KG1 (cell line): ENCODE measurements around the gene ERBB4.
"Not testable (repeated sequence)": the region's sequence is repeated elsewhere in the genome, so short reads cannot be mapped to it uniquely, and the experiment has no call there.

Experiments
- DNase-seq: peaks from one replicate; lab custom pipeline; 2025; lab: John Stamatoyannopoulos, UW

ERBB4 gene

DNA sequence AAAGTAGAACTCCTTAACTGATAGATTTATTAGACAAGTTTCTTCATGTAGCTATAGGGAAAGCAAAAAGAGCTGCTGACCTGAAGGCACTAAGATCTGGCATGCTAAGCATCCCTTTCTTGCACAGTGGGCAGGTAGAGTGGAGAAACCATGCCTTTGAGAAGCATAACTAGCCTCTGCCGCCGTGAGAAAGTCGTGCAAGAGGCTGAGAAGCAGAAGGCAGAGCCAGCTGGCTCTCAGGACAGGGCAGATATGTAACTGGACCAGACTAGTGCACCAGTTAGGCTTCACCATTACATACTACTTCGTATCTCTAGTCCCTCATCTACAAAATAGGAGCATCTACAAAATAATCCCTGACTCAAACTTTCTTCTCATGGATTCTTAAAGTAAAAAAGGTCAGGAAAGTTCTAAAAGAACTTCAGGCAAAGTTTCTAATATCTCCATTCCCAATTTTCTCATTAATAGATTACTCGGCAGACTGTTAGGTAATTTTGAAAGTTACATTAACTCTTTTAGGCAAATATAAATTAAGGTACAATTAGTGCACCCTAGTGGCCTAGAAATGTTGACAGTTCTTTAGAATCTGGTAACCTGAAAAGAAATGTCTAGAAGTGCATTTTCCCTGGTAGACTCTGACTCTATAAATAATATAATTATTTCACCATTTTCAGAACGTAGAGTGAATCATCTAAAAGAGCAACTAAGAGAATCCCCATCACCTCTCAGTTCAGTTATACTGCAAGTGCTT, 10.3 kb downstream of the ERBB4 start:
- no peak for DNase-seq

DNA sequence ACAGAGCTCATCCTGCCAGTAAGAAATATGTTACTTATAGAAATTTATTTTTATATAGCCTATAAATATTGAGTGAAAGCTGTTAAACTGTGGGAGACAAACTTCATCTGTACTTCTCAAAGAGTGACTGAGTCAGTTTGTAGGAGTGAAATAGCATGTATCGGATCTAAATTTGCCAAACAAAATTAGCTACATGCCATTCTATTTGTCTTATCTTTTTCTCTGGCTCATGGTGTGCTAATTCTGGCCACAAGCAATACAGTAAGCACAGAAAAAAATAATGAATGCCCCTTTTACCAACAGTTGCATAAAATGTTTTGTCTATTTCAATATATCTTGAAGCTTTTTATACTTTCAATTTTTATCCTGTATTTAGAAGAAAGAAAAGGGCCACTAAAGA, 12.5 kb downstream of the ERBB4 start:
- DNase-seq = no peak

DNA sequence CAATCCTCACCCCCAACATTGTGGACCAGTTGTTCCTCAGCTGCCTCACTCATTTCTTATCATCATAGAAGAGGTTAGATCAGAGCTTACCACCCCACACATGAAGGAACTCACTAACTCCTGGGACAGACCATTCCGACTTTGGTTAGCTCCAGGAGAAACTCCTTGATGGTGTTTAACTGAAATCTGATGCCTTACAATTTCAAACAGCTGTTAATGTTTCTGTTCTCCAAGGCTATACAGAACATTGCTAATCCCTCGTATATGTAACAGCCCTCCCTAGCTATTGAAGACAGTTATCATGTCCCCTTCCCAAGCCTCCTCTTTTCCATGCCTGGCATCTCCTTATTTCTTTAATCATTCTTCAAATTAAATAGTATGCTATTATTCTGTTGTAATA, 14.8 kb downstream of the ERBB4 start:
- no peak for DNase-seq

DNA sequence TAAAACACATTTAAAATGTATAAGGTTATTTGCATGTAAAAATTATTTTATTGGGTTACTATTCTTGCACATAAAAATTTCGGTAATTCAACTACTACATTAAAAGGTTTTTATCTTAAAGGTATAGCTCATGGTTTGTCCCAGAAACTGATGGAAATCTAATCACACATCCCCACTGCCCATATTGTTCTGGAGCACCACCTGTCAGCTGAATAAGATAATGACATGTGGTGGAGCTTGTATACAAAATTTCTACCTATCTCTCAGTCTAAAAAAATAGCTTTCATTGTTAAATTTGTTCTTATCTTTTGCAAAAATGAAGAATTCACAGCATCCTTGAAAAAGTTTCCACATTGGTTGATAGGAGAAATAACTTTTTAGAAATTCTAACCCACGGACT, 18.3 kb downstream of the ERBB4 start:
- DNase-seq = no peak

DNA sequence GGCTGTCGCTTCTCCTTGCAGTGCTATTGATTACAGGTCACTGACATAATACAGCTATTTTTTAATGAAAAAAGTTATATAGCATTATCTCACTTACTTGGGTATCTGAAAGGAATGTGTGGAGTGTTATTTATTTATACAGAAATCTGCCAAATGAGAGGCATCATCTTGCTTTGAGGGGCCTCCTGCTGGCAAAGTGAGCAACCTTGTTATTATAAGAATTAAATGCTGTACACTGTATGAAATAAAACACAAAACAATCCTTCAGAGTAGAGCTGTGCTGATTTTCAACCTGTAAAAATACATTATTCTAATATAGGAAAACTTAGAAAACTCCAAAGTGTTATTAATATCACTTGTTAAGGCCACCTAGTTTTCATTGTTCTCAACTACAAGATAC, 20.9 kb downstream of the ERBB4 start:
- DNase-seq = no peak

DNA sequence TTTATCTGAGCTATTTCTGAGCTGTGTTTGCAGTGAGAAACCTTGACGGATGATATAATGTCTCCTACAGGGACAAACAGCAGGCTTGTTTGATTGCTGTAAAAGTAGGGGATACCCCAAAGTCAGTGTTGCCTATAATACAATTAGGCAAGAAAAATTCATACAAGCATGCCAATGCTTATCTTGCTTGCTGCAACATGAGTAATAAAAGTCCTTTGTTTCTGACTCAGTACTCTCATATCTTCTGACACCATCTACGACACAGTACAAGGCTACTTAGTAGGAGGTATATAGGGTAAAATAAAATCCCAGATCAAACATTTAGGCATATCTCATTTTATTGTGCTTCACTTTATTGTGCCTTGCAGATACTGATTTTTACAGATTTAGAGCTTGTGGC, 33.0 kb downstream of the ERBB4 start:
- no peak for DNase-seq

DNA sequence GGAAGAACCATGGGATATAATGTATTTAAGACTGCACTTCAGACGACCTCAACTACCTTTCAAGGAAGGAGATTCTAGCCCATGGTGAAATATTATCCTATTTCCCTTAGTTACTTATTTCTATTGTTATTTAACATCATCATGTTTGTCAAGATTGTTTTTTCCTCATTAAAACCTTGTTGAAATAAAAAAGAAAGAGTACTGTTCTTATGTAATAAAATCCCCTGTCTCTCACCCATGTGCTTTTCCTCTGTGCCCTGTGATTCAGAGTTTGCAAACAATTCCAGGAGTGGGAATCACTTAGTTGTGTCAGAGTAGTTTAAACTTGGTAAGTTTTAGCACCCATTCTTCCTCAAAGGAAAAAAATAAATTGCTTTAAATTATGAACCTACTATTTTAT, 43.6 kb downstream of the ERBB4 start:
- no peak for DNase-seq

DNA sequence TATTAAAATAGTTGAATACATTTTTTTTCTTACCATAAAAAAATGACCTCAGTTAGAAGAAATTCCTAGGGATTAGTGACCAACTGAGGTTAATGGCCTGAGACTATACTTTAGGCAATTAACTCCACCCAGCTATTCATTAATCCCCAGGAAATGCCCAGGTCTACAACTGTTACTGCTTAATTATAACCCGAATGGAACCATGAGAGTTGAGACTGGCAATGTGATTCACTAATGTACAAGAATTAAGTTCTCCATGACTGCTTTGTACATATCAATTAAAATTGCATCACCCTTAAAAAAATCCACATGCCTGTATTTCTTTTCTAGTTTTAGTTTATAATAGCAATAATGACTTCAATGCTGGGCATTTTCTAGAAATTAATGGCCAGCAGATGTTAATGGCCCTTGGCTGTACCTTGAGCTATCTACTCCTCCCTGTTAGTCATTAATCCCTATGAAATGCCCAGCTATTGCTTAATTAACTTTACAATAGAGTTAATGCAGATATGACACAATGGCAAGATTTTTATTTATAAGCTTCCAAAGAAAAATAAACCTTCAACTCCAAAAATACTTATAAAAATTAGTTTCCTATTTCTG, 44.1 kb downstream of the ERBB4 start:
- no peak for DNase-seq

DNA sequence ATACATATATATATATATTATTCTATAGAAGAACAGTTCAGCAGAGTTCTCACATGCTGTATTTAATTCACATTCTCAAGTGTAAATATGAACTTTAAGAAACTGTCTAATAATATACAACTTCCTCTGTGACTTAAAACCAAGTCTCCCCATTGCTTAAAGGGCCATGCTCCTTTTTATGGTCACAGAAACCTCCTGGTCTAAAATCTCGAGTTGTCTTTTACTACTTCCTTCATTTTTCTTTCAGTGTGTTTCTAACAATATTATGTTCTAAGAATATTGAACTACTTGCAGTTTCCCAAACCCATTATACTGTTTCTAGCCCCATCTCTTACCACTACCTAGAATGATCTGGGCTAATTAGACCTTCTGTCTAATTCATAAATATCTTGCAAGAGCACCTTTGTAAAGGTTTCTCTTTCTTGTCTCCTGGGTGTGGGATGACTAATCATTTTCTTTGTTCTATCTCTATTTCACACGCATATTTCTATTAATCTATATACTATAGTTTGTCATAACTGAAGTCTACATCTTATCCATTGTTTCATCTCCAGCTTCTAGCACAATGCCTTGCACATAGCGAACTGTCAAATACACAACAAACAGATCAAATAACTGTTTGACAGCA, 48.8 kb downstream of the ERBB4 start:
- DNase-seq = no peak

DNA sequence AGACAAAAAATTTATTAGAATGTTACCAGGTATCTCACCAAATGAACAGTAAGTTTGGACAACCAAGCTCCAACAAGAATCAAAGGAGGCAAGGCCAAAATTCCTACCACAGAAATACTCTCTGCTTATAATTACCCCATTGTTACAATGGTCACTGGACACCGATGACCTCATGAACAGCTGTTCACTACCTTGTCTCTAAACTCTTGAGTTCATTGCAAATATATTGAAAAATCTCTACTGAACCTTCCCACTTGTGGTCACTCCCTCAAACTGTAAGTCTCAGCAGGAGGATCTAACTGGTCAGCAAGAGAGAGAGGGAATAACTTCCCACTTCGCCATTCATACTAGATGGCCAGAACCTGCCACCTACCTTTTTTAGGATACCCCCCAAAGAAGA, 50.0 kb downstream of the ERBB4 start:
- DNase-seq = no peak

DNA sequence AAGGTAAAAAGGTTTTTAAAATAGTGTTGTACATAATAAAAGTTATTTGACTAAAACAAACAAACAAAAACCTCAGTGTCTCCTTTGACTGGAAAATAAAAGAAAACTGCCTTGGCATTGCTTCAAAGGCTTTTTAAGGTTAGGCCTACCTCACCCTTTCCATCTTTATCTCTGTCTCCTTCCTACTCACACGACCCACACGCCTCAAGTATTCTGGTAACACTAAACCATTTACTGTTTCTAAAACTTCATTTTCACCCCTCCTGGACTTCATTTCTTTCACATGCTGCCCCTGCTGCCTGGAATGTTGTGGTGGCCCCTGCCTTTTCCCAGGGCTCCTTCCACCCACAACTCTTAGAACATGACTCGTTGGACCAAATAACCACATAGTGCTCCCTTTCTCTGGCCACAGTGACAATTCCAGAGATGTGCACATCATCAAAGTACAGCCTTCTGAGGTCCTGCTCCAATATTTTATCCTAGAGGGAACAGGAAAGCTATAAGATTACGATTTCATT, 54.0 kb downstream of the ERBB4 start:
- no peak for DNase-seq

DNA sequence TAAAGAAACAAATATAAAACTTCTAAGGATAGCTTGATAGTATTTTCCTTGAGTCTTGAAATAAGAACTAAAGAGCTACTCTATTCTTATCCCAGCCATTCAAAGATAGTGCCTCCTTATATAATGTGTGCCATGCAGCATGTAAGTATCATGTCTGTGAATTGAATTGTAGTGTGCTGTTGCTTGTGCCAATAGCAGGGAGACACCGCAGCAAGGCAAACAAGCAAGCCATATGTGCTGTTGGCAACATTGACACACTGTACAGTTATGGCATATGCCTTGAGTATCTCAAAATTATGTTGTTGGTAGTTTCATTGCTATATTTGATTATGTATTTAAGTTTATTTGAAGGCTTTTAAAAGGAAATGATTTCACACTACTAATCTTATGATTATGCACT, 58.2 kb downstream of the ERBB4 start:
- no peak for DNase-seq

DNA sequence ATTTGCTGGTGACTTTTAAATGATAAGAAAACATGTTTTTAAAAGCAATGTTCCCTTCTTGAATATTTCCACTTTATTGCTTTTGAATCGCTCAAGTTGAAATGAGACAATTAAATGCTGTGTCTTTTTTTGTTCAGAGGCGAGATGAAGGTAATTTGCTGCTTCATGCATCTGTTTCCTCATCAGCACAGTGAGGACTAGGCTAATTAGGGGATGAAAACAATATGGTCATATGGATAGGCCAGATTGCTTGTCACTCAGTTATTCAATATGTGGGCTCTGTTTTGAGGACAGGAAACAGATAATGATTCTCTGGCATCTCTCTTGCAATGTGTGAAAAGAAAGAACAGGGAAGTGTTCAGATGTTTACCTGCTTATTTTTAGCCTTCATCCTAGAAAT, 61.0 kb downstream of the ERBB4 start:
- no peak for DNase-seq

DNA sequence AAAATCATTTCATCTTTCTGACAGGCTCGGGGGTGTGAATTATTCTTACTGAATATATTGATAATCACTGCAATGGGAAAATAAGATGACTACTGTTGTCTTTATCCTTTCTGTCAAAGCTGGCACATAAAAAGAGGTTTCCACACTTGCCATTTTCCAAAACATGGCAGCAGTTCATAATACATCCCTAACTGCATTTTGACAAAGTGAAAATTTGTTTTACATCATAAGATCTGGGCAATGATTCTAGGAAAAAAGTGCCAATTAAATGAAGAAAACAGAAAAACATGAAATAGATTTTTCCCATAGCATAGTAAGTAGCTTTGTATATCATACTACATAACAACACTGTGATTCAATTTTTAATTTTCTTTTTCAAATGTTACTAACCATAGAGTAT, 65.4 kb downstream of the ERBB4 start:
- no peak for DNase-seq

DNA sequence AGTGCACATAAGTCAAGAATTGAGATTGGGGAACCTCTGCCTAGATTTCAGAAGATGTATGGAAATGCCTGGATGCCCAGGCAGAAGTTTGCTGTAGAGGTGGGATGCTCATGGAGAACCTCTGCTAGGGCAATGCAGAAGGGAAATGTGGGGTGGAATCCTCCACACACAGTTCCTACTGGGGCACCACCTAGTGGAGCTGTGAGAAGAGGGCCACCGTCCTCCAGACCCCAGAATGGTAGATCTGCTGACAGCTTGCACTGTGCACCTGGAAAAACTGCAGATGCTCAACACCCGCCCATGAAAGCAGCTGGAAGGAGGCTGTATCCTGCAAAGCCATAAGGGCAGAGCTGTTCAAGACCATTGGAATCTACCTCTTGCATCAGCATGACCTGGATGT, 71.1 kb downstream of the ERBB4 start:
- not testable (repeated sequence) for DNase-seq

DNA sequence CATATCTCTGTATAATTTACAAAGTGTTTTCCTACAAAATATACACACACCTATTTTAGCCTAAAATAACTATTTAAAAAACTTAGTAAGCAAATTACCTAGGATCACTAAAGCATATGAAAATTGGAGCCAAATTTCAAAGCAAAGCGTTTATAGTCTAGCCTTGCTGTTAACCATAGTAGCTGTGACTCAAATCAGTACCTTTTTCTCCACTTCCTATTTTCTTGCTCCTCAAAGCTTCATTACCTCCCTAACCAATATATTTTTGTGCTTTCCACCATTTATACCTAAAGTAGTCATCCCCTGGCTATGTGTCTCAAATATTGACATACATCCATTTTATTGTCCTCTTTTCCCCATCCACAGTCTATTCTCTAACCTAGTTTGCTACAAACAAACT, 73.1 kb downstream of the ERBB4 start:
- no peak for DNase-seq

DNA sequence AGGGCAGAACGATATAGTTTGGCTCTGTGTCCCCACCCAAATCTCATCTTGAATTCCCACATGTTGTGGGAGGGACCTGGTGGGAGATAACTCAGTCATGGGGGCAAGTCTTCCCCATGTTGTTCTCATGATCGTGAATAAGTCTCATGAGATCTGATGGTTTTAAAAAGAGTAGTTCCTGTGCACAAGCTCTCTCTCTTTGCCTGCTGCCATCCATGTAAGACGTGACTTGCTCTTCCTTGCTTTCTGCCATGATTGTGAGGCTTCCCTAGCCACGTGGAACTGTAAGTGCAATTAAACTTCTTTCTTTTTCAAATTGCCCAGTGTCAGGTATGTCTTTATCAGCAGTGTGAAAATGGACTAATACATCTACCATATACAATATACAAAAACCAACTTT, 76.9 kb downstream of the ERBB4 start:
- DNase-seq = not testable (repeated sequence)

DNA sequence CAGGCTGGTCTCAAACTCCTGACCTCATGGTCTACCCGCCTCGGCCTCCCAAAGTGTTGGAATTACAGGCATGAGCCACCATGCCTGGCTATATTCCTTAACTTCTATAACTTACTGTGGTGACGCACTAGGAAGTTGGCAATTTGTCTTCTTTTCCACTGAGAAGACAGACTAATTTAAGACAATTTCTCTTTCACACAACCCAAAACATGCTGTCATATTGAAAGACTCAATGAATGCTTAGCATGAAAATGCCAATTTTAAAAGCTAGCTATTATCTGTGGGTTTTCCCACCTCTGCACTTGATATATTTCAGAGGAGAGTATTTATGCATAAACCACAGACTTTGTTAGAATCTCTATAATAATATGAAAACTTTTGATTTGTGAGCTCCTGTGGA, 84.5 kb downstream of the ERBB4 start:
- DNase-seq = no peak

DNA sequence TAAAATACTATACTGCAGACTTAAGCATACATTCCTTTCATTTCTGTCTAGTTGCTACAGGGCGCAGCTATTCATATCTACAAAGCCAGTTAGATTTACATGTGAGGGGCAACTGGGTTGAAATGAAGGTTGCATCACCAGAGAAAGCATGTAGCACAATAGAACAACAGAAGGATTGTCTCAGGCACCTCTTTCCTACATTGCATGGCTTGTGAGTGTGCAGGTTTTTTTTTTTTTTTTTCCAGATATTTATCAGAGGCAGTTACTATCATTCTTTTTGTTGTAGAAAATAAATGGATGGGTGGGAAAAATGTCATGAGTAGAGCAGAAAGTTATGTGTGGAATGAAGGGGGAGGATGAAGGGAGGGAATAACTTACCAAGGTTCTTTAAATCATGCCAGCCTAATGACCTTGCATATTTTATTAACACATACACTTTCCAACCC, 86.8 kb downstream of the ERBB4 start:
- no peak for DNase-seq

DNA sequence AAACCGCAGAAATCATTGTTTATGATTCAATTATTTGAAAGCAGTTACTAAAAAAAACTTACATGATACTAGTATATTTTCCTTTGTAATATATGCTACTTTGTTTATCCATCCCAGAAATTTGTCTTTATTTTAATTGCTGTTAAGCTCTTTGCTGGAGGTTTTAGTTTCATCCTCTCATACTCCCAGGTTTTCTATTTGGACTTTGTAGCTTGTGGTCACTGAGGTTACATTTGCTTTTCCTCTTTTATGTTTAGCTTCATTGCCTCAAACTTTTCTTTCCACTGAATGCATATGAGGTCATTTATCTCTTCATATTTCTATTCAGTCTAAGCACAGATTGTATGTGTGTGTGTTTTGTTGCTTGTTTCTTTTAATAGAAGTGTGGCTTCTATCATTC, 89.9 kb downstream of the ERBB4 start:
- no peak for DNase-seq

DNA sequence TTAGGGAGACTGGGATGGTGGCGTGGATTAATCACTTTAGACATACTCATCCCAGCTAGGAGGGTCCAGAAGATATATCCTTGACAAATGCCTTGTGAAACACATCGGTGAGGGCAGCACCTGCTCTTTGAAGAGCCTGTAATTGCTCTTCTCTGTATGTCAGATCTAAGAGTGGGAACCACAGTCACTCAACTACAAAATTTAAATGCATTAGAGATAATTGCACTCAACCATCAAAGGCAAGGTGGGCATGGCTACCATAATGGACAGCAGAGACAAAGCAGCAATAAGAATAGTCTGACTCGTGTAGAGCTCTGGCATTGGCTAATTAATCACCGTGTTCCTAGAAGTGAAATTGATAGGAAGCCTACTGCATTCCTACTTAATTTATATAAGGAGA, 96.8 kb downstream of the ERBB4 start:
- DNase-seq = no peak

DNA sequence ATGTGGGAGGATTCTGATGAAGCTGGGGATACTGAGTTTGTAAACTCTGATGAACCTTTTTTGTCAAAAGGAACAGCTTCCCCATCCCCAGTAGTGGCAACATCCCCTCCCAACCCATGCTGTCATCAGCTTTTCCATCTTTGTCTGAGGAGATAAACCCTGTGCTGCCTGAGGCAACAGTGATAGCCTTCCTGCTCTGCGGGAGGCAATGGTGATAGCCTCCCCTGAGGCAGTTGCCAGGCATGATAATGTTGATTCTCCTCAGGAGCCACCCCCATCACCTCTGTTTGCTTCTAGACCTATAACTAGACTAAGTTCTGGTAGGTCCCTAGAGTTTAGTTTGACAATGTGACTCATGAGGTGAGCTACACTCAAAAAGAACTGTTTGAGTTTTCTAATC, 97.5 kb downstream of the ERBB4 start:
- DNase-seq = no peak
